Activated gamma-delta T cell treated with Interleukin-2 at 50 U/mL for 16 hours (primary cell): ENCODE measurements around the gene PARM1.

ENCODE experiments used
- DNase-seq: peaks from one replicate; pipeline ENCODE4 v3.0.0-alpha.2; 2020

The PARM1 gene

GRCh38 chr4:74932832-74933561 is at the start of gene PARM1:
Gene PARM1, plus strand, starts transcription at chr4:74933116. Its CDS starts 212 bp downstream, at chr4:74933328.
- DNase-seq: no peak

DNA sequence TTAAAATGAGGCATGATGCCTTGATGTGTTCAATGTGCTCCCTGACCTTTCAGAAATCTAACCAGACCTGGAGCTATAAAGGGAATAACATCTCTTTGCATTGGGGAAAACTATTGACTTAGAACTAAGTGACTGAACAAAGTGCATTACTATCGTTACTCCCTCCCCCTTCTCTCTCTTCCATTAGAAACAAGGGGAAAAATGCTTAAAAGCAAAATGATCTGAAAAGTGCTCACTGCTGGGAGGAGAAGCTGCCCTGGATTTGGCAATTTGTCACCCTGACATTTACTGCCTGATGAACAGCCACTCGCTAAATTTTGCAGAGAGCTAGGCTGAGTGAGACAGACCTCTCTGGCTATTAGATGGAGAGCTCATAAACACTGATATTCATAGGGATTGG is 48.6 kb upstream of the PARM1 start:
- no peak for DNase-seq

DNA sequence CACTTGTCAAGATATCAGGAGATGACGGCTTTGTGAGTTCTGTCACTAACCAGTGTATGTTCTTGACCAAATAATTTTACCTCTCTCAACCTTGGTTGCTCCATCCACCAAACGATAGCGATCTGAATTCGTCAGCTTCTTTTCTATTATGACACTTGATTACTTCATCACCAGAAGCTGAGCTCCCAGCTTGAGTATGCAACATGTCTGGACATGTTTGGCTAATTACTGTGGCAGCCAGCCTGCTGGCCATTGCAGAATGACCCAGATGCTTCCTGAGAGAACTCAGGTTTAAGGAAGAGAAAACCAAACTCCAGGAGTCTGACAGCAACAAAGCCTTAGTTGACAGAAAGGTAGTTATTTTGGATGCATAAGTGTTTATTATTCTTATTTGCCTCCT is 46.4 kb upstream of the PARM1 start:
- DNase-seq: no peak

DNA sequence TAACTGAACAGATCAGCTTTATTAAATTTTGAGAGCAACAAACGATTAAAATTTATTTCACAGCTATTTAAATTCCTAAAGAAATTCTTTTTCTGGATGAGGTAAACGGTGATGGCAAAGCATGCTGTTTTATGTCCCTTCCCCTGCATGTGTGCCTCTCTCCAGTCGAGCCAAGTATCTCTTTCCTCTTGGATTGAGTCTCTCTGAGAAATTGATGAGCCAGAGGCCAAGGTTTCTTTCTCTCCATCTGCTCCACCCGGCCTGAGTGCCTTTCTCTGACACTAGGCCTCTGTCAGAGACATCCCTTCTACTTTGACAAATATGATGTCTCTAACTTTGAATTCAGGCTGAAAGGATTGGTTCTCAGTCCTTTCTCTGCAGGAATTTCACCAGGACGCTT is 42.6 kb upstream of the PARM1 start:
- DNase-seq: no peak

- no peak for DNase-seq
Measured at GRCh38 chr4:74891037-74891436, 41.9 kb upstream of the PARM1 start.

- DNase-seq: no peak
Measured at GRCh38 chr4:74893171-74893570, 39.7 kb upstream of the PARM1 start.

DNA sequence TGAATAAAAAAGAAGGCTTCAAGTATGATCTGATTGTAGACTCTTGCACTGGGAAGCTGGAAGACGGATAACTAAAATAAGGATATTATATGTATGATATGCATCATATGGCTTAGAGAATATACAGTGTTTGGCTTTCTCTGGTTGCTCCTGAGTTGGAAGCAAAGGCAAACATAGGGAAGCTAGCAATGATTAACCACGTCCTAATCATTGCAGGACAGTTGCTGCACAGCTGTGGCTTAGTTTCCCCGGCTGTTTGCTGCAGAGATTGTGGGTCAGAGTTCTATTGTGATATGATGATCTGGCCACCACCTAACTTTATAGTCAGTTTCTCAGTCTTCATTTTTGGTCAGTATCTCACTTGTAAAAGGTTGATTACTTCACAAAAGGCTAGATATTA is 36.3 kb upstream of the PARM1 start:
- DNase-seq: no peak

DNA sequence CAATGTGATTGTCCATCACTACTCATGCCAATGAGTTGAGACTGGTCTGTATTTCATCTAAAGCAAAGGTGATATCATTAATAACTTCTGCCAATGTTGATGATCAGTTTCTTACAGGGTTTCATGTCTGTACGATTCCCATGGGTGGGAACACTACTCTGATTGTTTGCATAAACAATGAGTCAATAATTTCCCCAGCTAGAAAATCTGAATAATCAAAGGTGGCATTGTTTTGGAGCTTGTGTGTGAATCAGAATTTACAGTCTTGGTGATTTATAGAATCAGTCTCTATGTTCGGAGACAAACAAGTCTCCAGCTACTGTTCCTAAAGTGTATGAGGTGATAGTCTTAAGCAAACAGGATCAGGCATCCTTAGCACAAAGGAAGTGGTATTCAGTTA is 35.5 kb upstream of the PARM1 start:
- DNase-seq: no peak

DNA sequence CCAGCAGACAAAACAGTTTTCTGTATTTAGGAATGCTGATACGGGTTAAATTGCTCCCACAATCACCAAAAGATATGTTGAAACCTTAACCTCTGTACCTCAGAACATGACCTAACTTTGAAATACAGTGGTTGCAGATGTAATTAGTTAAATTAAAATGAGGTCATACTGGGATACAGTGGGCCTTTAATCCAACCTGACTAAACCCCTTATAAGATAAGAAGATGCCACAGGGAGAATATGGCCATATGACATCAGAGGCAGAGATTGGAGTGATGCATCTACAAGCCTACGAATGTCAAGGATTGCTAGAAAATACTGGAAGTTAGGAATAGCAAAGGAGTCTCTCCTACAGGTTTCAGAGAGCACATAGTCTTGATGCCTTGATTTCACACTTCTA is 32.1 kb upstream of the PARM1 start:
- no peak for DNase-seq

- DNase-seq: no peak
Measured at GRCh38 chr4:74904509-74905065, 28.3 kb upstream of the PARM1 start.

- DNase-seq: no peak
Measured at GRCh38 chr4:74906771-74907170, 26.1 kb upstream of the PARM1 start.

- no peak for DNase-seq
Measured at GRCh38 chr4:74919783-74920182, 13.1 kb upstream of the PARM1 start.

DNA sequence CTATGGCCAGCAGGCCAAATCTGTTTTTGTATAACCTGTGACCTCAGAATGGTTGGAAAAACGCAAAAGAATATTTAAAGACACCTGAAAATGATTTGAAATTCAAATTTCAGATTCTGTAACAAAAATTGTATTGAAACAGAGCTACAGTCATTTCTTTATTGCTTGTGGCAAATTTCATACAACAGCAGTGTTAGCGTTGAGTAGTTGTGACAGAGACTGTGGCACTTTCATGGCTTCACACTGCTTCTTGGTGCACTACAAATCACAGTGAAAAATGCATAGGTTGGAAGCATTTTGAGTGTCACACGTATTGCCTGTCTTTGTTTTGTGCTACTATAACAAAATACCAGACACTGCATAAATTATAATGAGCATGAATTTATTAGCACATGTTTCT is 12.2 kb upstream of the PARM1 start:
- DNase-seq: no peak

GRCh38 chr4:74921490-74921889 is 11.4 kb upstream of the PARM1 start:
- DNase-seq: no peak

DNA sequence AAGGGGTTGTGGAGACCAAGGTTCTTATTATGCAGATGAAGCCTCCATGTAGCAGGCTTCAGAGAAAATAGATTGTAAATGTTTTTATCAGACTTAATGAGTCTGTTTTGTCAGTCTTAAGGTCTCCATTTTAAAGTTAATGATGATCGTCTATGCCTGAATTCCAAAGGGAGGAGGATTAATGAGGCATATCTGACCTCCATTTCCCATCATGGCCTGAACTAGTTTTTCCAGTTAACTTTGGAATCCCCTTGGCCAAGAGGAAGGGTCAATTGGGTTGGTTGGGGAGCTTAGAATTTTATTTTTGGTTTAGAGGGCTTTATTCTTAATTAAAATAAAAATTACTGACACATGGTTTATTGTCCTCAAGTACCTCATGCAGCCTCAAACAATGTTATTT is 6.9 kb upstream of the PARM1 start:
- DNase-seq: no peak

GRCh38 chr4:74930162-74930561 is 2.8 kb upstream of the PARM1 start:
- no peak for DNase-seq

GRCh38 chr4:74931376-74931775 is 1.5 kb upstream of the PARM1 start:
- DNase-seq: no peak

- DNase-seq: no peak
Measured at GRCh38 chr4:74932010-74932409, 906 bp upstream of the PARM1 start.

GRCh38 chr4:74933562-74934015 is 673 bp downstream of the PARM1 start:
- DNase-seq: no peak

GRCh38 chr4:74934016-74934831 is 1.3 kb downstream of the PARM1 start:
- DNase-seq: no peak

- no peak for DNase-seq
Measured at GRCh38 chr4:74934888-74935287, 2.0 kb downstream of the PARM1 start.

DNA sequence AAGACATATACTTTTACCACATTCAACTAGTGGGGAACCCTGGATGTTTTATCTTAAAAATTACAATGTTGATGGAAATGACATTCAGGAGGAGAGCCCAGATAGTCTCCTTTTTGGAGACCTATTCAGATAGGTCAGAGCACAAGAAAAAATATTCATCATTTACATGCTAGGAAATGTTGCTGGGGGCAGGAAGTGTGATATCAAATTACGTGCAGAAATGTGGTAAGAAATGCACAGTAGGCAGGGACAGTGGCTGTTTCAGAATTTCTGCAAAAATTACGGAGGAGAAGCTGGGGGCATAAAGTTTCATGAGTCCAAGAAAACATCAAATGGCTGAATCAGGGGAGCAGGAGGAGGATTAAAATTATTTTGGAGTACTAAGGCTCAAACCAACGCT is 8.2 kb downstream of the PARM1 start:
- no peak for DNase-seq

GRCh38 chr4:74942251-74942917 is 9.5 kb downstream of the PARM1 start:
- no peak for DNase-seq

- no peak for DNase-seq
Measured at GRCh38 chr4:74942918-74943253, 10.0 kb downstream of the PARM1 start.
